Measurements from ENCODE around the gene GRID1.

- TF ChIP-seq POLR2A (IDR thresholded peaks at IDR 0.05; ENCODE audit: low read length) (no peak), GATA1 (IDR thresholded peaks at IDR 0.05; ENCODE audit: low read depth, low read length) (no peak)
Measured at GRCh38 chr10:85603151-85603940, 763.2 kb downstream of the GRID1 start.

Data from erythroblast (primary cell).